Activated CD4-positive, alpha-beta T cell treated with anti-CD3 and anti-CD28 coated beads, Interleukin-2, amount 50 U/mL, for 48 hours (primary cell): ENCODE measurements around the gene HMG20A.

Experiments used
- DNase-seq, 2 experiments: peaks; one replicate each; pipeline ENCODE4 v3.0.0-alpha.2; 2020

The HMG20A gene

DNA sequence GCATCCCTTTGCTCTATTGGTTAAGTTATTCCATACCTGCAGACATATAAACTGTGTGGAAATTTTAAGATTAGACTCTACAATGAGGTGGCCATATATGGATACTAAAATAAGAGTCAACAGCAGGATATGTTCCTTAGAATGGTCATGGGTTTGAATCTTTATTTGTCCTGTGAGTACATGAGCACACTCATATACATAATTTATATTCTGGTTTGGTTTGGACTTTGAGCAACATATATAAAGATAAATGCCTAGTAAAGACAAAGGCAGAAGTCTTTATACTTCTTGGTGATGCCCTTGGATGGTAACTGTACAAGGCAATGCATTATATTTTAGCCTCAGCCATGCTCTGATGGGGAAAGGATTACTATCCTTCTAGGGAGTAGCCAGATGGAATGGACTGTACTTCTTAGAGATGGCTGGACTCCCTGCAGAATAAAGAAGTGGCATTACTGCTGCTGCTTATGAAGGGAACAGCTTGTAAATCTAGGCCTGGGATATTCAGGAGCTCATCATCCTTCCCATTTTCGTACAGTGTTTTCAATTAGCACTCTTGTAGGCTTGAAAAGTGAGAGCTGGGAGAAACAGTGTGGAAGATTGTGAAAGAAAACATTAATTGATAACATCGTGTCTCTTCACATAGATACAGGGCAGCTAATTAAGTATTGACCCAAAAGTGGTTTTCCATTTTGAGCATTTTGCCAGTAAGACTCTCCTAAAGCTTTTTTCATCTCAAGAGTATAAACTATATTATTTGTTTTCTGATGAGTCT, 60.4 kb downstream of the HMG20A start:
- DNase-seq: no peak

DNA sequence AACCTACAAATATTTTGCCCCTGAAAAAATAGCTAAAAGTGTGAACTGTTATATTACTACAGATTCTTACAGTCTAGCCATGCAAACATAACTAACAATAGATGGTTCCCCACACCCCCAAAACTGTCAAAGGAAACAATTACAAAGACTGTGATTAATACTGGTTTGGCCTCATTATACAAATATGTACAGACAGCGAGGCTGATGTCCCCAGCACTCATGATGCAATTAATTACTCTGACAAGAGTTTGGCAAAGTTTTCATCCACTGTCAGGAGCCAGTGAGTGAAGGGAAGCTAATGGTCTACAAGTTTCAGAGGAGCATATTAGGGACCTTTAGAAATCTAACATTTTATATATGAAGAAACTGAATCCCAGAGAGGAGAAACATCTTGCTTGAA, 61.0 kb downstream of the HMG20A start:
- no peak for DNase-seq

DNA sequence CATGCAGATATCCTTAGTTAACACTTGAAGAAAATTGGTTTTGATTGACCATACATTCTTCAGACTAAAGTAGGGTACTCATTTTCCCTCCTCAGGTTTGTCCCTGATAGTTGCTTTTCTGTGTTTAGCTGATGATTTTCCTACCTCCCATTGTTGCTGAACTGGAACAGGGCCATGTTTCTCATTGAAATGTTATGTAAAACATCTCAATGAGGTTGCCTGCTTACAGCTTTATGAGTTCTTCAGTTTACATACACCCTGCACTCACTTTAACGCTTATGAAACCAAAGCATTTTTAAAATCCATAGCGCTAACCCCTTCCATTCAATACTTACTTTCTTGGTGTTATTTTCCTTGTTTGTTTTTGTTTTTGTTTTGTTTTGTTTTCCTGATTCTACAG, 61.9 kb downstream of the HMG20A start:
- no peak for DNase-seq

DNA sequence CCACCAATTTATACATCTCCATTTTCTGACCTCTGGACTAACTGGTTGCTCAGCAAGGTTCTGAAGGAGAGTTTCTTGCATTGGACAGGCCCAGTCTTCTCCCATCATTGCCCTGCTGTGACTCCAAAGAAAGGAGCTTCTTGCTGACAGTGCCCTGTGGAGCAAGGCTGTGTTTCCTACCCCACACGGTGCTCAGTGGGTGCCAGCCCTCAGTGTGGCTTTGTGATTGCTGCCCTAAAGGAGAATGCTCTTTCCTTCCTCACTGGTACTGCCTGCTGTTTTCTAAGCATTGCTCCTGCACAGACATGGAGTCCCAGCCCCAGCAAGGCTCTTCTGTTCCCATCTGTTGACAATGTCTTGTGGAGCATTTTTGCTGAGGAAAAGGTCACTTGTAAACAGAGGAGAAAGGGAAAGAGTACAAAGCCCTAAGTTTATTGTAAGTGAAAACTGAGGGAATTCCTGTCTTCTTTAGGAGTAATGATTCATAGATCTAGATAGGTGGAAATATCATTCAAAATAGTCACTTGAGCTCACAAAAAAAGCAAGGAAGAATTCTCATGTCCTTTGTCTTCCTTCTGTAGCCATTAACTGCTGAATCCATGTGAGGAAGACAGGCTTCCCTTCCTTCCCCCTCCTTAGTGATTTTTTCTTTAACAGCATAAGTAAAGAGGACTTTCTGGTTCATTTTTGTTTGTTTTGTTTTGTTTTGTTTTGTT, 62.9 kb downstream of the HMG20A start:
- no peak for DNase-seq

DNA sequence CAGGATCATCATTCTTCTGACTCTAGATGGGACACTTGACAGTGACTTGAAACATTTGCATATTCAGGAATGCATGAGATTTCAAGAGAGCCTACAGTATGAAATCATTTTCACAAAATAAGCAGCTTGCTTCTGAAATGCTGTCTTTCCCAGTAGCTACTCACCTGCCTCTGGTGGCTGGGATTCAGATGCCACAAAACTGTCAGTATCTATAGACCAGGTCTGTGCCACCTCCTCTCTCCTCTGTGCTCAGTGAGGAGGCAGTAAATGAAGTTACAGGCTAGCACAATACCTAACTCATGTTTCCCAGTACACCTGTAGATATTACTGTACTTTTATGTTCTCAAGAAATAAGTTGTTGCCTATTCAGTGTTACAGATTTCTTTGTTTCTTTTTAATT, 64.3 kb downstream of the HMG20A start:
- no peak for DNase-seq

DNA sequence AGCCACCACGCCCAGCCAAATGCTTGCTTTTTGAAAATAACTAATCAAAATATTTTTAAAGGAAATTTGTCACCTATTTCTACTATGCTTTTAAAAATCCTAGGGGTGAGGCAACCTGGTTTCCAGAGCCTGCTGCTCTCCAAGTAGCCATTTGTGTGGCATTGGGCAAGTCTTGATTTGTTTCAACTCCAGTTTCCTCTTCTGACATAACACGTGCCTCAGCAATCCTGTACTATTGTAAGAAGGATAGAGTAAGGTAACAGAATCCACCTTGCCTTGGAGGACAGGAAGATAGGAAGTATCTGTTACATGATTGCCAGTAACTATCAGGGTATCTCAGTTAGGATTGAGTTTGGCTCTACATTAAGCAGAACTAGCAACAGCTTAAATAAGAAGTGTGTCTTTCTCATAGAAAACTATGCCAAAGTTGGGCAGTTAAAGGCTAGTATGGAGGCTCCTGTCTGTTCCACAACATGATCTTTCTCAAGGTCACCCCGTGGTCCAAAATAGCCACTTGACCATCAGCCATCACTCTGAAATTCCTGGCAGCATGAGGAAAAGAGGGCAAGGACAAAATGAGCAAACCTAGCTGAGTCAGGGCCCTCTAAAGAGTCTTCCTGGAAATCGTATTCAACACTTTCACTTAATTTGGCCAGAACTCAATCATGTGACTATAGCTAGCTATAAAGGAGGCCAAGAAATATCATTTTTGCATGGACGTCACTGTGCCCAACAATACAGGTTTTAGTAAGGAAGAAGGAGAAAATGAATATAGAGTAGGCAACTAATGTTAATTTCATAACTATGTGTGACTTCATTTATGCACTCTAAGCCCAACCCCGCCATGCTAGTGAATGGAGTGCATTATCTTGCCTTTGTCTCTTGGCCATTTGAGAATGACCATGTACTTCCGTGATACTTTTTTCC, 66.1 kb downstream of the HMG20A start:
- no peak for DNase-seq

DNA sequence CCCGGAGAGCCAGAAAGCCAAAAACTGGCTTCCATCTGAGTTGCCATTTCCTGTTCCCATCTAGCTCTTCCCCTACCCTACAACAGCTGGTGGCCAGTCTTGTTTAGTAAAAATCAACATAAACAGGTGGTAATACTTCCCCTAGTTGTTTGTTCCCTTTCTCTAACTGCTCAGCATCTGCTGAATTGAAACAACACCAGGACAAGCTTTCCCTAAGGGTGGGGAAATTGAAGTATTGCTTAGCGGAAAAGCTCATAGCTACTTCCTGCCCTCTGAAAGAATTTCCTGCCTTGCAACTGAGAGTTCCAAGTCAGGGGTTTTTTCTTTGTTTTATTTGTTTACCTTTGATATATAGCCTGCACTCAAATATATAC, 66.8 kb downstream of the HMG20A start:
- DNase-seq: no peak

DNA sequence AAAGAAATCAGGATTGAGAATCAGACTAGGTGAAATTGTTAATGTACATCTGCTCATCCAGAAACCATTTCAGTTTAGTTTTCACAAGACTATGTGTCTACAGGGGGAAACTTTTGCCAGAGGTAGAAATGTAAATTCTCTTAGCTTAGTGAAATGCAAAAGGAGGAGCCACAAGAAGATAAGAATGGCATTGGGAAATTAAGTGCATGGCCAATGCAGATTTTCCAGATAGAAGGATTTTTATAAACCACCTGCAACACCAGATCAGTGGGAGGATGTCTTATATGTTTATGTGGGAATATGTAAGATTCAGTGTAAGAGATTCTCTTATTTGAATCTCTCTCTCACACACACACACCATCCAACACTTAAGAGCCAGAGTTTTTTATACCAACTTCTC, 67.2 kb downstream of the HMG20A start:
- no peak for DNase-seq

DNA sequence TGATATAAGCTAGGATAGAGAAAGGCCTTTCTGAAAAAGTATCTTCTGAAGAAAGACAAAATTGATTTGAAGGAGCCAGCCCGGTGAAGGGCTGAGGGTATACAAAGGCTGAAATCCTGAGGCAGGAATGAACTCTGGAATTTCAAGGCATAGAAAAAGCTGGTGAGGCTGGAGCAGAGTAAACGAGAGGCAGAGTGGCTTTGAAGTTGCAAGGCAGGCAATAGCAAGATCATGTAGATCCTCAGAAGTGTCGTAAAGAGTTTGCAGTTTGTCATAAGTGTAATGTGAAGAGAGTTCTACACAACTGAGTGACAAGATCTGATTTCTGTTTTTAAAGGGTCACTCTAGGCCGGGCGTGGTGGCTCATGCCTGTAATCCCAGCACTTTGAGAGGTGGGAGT, 69.0 kb downstream of the HMG20A start:
- no peak for DNase-seq

DNA sequence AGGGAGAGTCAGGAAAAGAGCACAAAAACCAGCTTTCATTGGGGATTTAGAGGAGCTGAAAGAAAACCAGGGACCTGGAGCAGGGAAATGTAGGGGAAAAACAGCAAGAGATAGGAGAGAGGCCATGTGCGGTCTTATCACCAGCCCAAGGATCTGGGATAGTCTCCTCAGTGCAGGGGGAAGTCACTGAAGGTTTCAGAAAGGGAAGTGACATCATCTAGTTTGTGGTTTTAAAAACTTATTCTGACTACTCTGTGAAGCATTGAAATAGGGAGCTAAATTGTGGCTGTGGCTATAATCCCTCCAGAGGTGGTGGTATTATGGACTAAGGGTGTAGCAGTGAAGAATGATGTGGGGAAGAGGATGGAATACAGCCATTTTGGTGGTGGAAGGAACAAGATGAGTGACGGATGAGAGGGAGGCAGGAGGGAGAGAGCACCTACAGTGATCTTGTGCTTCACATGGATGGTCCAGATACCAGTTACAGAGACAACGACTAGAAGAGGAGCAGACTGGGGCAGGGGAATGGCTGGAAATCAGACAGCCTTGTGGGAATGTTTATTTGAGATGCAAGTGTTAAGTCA, 72.7 kb downstream of the HMG20A start:
- DNase-seq: no peak

DNA sequence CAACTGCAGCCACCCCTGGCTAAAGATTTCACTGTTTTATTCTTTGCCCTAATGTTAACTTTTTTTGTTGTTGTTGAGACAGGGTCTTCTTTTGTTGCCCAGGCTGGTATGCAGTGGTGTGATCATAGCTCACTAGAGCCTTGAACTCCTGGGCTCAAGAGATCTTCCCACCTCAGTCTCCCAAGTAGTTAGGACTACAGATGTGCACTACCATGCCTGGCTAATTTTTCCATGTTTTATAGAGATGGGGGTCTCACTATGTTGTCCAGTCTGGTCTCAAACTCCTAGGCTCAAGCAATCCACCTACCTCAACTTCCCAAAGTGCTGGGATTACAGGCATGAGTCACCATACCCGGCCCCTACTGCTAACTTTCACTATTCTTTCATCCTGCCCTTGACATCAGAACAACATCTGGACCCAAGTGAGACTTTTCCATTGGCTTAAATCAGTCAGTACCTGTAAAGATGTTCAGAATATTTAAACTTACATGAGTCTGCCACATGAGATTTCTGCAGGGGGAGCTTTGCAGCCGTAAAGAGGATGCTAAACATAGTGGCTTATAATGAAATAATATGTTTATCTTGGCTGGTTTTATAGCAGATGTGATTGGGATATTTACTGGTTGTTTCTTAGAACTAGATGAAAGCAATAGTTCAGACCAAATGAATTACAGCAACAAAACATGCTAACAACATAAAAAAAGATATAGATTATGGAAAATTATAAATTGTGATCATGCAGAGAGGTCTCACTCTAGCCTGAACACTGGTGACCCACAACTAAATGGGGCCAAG, 73.6 kb downstream of the HMG20A start:
- no peak for DNase-seq

DNA sequence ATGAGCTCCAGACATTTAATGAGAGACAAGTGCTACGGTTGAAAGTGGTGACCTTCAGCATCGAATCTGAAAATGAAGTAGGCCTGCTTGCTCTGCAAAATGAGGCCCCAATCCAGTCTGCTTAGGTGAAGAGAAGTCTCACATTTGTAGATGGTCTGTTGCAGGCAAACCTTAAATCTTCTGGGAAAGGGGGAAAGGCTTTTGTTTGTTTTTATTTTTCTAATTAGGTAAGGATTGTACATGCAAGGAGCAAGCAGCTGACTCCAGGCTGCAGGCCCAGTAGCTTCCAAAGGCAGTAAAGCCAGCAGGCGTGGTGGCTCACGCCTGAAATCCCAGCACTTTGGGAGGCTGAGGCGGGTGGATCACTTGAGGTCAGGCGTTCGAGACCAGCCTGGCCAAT, 74.3 kb downstream of the HMG20A start:
- DNase-seq: no peak

DNA sequence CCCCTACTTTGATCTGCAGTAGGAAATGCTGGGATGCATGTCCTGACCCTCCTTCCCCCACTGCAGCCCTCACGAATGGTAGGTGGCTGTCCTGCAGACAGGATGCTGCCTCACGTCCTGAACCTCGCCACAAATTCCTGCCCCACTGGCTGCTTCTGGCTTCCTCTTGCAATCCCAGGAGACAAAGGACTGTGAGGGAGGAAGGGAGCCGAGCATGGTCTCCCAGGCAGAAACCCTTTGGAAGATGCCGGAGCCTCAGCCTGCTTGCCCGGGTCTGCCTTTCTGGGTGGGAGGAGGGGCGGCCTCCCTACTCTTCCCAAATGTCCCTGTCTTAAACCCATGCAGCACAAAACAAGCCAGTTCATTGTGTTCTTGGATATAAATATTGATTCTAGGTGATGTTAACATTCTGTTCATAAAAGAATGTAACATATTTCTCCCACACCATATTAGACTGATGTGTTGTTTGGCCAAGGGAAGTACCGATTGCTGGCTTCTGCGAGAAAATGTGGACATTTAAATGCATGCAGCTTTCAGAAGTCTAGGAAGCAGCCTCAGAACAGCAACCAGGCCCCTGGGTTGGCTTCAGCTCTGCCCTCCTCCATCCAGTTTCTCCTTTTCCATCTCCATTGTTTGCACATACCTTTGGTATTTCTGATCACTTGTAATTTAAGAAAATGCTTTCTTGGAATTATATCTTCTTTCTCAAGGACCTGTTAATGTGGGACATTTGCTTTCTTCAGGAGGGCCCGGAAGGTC, 75.3 kb downstream of the HMG20A start:
- DNase-seq: no peak

DNA sequence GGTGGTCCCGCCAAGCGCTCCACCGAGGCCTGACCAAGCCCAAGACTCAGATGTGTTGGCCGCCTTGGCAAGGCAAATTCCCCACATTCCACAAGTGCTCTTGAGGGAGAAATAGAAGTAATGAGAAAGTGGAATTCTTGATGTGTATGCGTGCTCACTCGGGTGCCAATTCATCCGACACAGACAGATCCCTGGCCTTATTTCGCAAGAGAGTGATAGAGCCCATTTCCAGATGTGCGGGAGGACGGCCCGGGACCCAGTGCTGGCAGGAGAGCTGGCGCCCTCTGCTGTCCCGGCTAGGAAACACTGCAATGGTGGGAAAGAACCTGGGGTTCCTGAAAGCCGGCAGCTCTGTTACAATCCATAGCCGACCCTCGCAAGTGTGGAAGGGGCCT, 76.0 kb downstream of the HMG20A start:
- peak; percentile 80 to 81 for DNase-seq

DNA sequence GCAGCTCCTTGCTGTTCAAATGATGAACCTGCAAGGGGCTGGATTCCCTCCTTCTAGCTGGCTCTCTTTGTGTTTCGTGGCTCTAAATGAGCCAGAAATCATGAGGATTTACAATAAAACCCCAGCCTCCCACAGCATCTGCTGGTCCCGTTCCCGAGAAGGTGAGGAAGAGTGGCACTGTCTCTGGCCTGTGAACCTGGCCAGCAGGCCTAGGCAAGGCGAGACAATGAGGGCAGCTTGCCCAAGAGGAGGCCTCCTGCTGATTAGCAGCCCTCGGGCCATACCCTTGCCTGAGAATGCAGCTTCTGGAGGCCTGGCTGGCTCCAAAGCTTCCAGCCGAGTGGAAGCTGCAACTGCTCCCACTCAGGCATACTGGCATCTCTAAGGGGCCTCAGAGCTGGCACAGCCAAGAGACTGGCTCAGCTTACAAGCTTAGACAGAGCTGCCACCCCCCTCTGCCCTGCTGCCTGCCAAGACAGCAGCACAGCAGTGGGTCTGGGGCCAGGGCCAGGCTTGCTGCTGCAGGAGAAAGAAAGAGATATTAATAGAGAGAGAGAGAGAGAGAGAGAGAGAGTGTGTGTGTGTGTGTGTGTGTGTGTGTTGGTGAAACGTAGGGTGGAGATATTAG, 76.5 kb downstream of the HMG20A start:
- no peak for DNase-seq

DNA sequence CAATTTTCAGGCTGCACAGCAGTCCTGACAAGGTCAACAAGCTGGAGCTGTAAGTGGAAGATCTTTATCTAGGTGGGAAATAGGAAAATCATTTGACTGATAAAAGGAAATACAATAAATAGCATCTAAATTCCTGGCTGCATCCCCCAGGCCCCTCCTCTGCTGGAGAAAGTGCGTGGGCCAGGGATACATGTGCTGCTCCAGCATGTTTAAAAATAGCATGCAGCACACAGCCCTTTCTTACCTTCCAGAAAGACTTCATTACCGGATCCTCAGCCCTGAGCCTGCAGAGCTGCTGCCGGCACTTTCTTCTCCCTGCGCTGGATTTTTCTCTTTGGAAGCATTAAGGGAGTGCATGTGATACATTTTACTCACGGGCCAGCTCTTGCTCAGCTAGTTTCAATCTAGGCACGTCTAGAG, 77.3 kb downstream of the HMG20A start:
- no peak for DNase-seq

DNA sequence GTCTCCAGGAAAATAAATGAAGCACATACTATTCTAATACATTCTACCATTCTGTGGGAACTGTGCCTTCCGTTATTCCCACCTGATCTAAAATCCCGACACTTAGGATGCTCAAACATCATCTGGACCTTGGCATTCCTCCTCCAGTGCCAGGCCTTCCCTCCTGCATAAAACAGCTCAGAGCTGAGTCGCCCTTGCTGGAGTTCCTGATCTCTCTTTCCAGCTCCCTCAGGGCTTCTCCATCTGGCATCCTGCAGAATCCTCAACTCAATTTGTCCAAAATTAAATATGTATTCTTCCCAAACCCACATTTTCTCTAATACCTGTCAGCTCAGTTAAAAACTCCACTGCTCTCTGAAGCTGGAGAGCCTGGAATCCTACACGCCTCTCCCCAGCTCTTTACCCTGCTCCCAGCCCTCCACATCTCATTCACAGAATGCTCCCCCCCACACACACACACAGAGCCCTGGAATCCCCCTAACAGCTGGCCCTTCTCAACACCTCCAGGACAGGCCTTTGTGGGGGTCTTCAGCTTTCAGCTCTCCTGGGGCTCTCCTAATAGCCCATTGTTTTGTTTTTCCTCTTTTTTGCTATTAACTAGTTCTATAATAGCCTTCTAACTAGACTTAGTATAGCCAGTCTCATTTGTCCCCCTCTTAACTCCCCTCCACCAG, 78.5 kb downstream of the HMG20A start:
- no peak for DNase-seq

DNA sequence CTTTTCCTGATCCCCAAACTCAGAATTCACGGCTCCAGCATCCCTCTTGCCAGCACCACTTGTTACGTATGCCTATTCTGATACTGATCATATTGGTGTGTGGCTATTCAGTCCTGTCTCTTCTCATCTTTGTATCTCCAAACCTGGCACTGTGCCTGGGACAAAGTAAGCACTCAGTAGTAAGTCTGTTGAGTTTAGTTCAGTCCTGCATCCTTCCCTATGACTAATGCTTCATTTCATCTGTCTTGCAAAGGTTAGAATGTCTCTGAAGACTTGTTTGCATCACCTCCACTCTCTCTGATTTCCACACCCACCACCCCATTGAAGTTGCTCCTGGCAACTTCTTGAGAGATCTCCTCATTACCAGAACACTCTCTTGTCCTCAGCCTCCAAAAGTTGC, 80.3 kb downstream of the HMG20A start:
- no peak for DNase-seq

DNA sequence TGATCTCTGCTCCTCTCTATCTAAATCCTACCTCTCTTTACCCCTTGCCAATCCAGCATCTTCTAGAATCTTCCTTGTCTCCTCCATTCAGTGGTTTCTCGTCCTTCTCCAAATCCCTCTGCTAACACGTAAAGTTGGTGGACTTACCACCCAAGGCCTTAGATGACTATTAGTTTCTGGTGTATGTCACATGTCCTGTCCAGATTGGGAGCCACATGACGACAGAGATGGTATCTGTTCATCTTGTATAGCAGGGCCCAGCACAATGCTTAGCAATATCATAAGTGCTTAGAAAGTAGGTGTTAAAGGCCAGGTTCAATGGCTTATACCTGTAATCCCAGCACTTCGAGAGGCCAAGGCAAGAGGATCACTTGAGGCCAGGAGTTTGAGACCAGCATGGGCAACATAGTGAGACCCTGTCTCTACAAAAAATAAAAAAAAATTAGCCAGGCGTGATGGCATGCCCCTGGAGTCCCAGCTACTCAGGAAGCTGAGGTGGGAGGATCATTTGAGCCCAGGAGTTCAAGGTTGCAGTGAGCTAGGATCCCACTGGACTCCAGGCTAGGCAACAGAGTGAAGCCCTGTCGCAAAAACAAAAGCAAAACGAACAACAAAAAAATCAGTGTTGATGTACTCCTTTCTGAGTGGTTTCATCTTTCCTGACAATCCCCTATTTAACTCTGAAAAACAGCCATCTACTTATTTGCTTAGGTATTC, 81.8 kb downstream of the HMG20A start:
- no peak for DNase-seq

DNA sequence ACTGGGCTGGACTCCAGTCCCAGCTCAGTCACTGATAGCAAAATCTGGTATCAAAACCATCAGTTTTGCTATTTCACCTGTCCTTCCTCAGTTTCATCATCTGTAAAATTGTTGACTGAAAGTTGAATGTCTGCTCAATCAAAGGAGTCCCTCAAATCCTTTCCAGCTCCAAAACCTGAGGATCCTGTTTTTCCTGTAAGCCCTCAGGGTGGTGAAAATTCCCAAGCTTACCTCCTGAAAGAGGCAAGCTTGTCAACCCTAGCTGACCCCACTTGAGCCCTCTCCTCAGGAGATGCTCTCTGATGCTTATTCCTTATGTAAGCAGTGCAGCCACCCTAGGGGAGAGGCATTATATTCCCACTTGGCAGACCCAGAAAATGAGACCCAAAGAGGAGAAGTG, 82.6 kb downstream of the HMG20A start:
- no peak for DNase-seq
